CD4-positive, alpha-beta T cell treated with Interleukin-15 for 1 hour (primary cell): ENCODE measurements around the gene DDIAS.
"Not testable (repeated sequence)": the region's sequence is repeated elsewhere in the genome, so short reads cannot be mapped to it uniquely, and the experiment has no call there.

Source experiments
- DNase-seq: peaks from one replicate; pipeline ENCODE4 v3.0.0-alpha.2; 2020

DDIAS gene, protein sequence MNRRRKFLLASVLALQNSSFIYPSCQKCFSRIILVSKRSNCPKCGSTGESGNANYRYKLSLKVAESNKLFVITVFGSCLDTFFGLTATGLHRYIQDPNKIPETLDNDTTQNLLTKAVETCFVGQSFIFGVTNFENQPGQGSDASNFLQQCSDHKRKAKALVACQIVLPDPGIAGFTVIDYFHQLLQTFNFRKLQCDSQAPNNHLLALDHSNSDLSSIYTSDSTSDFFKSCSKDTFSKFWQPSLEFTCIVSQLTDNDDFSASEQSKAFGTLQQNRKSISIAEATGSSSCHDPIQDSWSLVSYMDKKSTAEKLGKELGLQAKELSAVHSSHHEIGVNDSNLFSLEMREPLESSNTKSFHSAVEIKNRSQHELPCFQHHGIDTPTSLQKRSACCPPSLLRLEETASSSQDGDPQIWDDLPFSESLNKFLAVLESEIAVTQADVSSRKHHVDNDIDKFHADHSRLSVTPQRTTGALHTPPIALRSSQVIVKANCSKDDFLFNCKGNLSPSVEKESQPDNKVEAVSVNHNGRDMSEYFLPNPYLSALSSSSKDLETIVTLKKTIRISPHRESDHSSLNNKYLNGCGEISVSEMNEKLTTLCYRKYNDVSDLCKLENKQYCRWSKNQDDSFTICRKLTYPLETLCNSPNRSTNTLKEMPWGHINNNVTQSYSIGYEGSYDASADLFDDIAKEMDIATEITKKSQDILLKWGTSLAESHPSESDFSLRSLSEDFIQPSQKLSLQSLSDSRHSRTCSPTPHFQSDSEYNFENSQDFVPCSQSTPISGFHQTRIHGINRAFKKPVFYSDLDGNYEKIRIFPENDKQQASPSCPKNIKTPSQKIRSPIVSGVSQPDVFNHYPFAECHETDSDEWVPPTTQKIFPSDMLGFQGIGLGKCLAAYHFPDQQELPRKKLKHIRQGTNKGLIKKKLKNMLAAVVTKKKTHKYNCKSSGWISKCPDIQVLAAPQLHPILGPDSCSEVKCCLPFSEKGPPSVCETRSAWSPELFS

DNA sequence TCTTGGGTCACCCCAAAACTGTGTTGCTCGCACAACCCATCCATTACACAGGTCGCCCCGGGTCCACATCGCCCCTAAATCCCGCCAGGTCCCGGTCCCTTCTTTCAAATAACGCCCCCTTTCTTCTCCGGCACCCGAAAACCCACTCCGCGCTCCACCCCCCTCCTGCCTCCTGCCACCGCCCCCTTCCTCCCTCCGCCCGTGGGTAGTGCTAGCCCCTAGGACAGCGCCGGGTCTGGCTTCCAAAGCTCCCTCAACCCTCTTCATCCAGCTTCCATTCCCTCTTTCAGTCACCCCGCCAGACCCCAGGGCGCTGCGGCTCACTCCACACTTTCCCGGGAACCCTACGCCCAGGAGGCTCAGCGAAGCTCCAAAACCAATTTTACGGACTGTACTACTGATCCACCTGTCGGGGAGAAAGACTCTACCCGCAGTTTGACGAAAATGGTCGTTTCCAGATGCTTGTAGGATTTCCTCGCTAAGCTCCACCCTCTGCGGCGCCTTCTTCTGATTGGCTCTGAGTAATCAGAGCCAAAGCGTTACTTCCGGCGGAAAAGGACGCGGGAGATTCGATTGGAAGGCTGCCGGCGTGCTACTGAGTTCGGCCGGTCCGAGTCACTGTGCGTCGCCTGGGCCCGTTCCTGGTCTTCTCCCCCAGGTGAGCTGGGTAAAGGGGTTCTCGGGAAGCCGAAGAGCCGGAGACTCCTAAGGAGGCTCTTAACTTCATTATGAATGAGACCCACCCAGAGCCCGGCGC lies at the start of gene DDIAS:
DDIAS (plus strand) TSS at position 572 of the 757 bp plus-strand sequence. CDS start 13,003 bp downstream, outside the sequence.
- peak; percentile 94 for DNase-seq

DNA sequence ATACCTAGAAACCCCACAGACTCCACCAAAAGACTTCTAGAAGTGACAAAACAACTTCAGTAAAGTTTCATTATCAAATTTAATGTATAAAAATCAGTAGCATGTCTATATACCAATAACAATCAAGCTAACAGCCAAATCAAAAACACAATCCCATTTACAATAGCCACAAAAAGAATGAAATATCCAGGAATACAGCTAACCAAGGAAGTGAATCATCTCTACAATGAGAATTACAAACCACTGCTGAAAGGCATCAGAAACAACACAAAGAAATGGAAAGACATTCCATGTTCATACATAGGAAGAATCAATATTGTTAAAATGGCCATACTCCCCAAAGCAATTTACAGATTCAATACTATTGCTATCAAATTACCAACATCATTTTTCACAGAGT lies 47.3 kb upstream of the DDIAS start:
- DNase-seq, result no peak

DNA sequence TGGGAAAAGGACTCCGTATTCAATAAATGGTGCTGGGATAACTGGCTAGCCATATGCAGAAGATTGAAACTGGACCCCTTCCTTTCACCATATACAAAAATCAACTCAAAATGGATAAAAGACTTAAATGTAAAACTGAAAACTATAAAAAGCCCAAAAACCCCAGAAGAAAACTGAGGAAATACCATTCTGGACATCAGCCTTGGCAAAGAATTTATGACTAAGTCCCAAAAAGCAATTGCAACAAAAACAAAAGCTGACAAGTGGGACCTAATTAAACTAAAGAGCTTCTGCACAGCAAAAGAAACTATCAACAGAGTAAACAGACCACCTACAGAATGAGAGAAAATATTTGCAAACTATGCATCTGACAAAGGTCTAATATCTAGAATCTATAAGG lies 46.6 kb upstream of the DDIAS start:
- not testable (repeated sequence) for DNase-seq

DNA sequence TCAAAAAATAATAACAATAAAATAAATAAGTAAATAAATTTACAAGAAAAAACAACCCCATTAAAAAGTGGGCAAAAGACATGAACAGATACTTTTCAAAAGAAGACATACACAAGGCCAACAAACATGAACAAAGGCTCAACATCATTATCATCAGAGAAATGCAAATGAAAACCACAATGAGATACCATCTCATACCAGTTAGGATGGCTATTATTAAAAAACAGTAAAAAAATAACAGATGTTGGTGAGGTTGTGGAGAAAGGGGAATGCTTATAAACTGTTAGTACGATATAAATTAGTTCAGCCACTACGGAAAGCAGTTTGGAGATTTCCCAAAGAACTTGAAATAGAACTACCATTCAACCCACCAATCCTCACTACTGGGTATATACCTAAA lies 45.9 kb upstream of the DDIAS start:
- DNase-seq, result no peak

DNA sequence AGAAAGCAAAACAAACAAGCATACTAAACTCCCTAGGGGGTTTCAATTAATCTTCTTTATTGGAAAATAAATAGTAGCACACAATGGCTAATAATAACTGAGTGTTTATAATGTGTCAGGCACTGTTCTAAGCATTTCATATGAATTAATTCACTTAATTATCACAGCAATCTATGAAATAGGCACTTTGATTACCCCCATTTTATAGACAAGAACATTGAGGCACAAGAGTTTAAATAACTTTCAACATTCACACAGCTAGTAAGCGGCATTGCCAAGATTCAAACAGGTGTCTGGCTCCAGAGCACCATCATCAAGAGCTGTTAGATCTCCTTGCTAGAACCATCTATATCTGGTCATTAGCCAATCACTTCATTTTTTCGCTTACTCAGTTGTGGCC lies 44.4 kb upstream of the DDIAS start:
- DNase-seq, result no peak

DNA sequence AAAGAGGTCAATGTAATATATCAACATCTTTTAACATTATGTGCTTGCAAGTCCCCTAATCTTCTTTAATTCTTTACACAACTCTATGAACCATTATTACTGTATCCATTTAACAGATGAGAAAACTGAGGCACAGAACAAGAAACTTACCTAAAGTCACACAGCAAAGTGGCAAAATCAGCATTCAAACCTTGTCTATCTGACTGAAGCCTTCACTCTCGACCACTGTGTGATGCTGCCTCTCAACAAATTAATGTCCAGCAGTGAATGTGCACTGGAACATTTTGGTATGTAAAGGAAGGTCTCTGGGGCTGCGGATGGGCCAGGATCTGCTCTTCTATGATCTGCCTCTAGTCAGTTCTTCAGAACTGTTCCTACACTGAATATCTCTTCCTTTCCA lies 43.4 kb upstream of the DDIAS start:
- DNase-seq, result no peak

DNA sequence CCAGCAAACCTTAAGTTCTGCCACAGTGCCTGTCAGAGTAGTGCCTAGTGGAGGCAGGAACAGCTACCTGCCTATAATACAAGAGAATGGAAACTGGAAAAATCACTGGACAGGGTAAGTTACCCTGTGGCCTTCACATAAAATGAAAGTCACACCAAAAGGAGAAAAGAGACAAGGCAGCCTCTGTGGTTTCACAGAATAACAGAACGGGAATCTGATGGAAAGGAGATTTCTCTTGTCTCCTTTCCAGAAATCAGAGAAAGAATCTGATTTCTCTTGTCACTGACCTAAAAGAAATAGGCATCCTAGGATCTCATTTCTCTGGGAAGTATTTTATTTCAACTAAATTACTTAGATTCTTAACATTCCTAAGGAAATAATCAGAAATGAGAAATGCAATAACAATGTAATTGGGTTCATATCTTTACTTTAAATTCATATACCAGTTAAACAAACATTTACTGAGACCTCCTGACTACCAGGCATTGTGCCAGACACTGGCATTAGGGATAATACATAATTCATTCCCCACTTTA lies 42.9 kb upstream of the DDIAS start:
- DNase-seq, result no peak

DNA sequence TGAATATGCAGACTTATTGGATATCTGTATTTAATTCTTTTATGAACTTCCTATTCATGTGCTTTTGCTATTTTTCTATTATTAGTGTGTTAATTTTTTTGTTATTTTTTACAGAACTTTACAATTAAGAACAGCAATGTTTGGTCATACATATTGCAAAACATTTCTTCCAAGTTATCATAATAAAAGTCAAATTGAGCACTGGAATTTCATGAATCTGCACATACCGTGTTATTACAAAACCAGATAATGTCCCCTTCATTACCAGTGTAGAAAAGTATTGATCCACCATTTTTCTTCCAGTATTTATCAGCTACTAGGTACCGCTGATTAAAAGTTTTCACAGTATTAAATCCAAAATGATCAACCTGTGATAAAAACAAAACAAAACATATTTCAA lies 41.8 kb upstream of the DDIAS start:
- DNase-seq, result no peak

DNA sequence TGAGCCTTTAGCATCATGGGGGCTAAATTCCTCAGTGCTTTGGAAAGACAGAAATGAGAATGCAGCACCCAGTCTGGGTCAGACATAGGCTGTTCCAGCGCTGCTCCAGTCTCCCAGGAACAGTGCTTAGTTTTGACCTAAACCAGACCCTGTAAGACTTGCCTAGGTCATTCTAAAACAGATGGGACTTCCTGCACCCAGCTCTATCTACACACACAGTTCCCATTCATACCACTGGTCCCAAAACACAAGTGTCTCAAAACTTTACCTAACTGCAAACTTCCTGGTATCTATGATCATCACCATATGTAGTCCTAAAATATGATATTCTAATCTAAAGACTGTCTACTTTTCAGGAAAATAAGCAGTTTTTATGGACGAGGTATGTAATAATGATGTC lies 39.2 kb upstream of the DDIAS start:
- DNase-seq, result no peak

DNA sequence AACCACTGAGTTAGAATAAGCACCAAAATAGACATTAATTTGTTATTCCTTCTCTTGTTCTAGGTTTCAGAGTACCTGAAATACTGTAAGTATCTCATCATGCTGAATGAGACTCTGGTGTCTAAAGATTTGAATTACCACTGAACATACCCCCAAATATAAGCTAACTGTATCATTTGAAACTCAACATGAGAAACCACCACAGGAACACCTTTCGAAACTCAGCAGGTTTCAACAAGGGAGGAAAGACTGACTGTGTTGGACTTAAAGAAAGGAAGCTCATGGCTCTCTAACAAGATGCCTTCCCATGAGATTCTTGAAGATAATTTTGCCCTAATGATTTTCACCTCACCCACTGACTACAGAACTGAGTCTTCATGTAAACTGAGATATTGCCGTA lies 38.3 kb upstream of the DDIAS start:
- no peak for DNase-seq

DNA sequence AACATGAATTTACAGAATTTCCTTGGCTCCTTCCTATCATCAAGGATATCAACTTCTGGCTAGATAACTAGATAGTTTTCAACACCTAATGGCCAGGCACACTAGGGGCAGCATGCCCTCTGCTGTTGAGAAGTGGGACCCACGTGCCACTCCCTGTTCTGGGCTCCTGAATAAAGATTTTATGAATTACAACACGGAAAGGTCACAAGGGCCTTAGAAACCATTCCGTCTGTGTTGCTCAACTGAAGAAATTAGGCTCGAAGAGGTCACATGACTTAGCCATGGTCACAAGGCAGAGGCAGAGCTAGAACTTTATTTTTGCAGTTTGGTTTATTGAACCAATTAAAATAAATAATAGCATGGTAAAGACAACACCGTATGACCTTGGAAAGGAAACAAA lies 37.3 kb upstream of the DDIAS start:
- DNase-seq, result peak; percentile 39

DNA sequence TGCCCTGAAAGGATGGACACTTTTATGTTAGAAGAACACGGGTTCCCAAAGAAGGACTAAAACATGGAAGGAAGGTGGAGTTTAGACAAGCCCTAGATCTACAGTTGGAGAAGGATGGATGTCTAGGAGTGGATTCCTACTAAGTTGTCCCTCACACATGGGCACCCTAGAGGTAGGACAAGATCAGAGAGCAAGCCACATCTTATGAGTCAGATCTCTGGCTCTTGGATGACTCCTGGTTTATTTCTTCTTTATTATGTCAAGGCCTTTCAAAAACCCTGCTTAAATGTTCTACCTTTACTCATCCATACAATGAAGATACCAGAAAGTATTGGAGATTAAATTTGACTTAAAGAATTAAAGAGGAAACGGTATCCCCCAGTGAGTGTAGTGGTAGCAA lies 35.7 kb upstream of the DDIAS start:
- DNase-seq, result no peak

DNA sequence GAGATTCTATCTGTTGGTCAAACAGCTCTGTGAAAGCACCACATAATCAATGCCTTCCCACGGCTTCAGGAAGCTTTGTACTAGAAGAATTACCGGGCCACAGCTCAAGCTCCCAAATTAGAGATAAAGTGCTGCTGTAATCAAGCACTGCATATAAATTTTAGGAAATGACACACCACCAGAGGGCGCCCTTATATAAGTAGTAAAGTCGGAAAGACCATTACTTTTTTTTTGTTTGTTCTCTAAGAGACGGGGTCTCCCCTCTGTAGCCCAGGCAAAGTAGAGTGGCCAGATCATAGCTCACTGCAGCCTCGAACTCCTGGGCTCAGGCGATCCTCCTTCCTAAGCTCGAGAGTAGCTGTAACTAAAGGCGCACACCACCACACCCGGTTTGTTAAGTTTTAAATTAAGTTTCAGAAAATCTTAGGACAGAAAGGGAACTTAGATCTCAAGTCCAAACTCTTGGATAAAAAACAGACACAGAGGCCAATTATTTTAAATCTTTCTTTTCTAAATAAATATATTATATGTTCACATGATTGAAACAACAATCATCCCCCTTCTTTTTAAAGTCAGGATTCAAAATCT lies 33.9 kb upstream of the DDIAS start:
- peak; percentile 54 for DNase-seq

DNA sequence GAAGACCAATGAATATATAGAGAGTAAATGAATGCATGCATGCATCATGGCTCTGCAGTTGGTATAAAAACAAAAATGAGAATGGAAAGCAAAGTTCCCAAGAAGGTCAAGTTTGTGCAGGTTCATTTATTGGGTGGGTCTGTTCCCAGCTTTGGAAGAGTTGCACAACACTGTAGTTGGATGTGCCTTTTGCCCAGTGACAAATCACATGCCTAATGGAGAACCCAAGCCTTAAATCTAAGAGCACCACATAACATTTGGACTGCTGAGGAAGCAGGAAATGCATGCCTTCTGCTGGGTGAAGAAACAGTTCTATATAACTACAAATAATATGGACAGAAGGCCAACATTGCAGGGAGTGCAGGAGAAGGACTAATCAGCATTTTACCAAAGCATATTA lies 31.9 kb upstream of the DDIAS start:
- no peak for DNase-seq

DNA sequence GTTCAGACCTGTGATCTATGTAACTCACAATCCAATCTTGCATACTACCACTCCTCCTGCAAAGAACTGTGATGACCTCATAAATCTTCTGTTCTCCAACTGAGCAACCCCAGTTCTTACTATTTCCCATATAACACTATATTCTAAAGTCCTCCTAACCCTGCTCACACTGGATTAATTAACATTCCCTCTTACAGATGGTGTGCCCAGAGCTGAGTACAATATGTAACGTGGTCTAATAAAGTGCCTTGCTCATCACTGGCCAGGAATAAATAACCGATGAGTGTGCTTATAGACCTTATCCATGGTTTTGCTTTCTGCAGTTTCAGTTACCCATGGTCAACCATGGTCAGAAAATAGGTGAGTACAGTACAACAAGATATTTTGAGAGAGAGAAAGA lies 29.9 kb upstream of the DDIAS start:
- no peak for DNase-seq

DNA sequence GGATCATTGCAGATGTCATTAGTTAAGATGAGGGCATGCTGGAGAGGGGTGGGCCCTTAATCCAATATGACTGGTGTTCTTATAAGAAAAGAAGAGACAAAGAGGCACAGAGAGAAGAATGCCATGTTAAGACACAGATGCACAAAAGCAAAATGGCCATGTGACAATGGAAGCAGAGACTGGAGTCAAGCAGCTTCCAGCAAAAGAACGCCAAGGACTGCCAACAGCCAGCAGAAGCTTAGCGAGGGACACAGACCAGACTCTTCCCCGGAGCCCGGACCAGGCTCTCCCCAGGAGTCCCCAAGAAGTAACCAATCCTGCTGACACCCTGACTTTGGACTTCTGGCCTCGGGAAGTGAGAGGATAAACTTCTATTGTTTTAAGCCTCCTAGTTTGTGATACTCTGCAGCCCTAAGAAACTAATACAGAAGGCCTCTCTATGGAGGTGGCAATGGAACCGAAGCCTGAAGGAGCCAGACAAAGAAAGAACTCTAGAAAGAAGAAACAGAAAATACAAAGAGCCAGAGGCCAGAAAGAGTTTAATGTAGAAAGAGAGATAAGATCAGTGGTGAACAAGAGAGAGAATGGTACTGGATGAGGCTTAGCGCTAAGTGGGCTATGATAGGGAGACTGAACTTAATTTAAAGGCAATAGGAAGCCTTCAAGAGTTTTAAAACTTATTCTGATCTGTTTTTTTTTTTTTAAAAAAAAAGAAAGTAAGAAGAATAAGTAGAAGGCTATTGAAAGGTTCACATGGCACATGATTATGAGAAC lies 29.0 kb upstream of the DDIAS start:
- no peak for DNase-seq

DNA sequence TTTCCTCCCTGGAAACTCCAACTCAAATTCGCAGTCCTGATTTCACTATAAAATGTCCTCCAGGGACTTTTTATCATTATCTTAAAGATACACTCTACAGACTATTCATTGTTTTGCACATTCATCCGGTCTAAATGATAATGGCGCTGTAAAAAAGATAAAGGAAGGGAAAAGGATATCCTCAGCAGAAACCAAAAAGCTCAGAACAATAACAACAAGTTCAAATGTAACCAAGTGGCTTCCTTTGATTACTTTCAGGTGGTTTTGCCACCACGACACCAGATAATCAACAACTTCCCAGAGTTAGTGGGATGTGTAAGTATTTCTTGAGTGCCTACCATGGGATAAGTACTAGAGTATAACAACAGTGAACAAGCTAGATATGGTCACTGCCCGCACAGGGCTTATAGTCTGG lies 27.6 kb upstream of the DDIAS start:
- DNase-seq, result no peak

DNA sequence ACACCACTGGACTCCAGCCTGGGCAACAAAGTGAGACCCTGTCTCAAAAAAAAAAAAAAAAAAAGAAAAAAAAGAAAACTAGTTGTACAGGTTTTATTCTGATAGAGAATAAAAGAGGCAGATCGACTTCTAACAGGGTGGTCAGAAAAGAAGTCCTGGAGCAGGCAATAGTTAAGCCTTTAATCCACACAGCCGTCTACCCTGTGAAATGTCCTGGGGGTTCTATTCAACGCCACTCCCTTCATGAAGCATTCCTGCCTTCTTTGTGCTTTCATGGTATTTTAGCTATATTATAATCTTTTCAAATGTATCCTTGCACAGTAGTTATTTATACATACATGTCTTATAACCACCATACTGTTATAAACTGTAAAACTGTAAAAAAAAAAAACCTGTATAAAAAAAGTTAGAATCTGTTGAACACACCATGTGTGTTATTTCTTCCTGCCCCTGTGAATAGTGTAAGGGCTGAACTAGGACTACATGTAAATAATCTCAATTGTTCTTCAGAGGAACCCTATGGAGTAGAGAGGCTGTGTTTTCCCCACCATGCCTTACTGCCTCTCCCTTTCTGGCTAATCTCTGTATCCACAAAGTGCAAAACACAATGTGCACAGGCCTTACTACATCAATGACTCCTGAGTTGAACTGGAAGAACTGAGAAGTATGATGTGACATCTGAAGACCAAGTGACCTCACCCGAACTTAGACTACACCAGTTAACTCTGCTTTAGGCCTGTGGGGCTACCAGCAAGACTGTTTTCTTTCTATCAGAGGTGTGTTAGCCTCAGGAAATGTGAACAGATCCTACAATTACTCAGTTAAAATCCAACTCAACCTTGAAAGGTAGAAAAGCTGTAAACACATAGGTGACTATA lies 26.7 kb upstream of the DDIAS start:
- DNase-seq, result no peak

DNA sequence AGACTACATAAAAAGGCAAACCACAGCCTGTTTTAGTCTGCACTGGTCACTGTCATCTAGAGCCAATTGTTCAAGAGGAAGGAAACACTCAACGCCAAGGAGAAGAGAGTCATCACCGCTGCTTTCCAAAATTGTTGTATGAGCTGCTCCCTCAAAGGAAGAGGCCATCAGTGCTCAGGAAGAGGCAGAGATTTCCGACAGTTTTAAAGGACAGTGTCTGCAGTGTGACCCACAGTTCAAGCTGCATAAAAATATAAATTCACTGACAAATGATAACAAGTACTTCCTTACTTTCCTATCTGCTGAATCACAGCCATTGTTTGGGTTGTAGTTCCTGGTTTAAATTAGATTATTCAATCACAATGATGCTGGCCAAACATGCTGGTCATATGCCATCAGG lies 17.7 kb upstream of the DDIAS start:
- DNase-seq, result no peak
